ENCODE results near the gene IL1RAPL1.

The IL1RAPL1 gene

DNA sequence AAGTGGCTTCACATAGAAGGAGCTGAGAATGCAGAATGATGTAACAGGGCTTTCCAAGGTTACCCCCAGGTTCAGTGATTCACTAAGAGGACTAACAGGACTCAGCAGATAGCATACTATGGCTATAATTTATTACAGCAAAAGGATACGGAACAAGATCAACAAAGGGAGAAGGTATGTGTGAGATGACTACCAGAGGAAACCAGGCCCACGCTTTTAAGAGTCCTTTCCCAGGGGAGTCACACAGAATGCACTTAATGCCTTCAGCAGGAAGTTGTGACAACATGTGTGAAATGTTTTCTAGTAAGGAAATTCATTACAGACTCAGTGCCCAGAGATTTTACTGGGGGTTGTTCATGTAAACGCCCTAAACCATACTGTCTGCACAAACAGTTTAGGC lies 1254.5 kb downstream of the IL1RAPL1 start:
- no peak for DNase-seq

GRCh38 chrX:29842552-29842951 lies 1255.3 kb downstream of the IL1RAPL1 start:
- DNase-seq: no peak

GRCh38 chrX:29851857-29852605 lies 1264.8 kb downstream of the IL1RAPL1 start:
- DNase-seq: no peak

DNA sequence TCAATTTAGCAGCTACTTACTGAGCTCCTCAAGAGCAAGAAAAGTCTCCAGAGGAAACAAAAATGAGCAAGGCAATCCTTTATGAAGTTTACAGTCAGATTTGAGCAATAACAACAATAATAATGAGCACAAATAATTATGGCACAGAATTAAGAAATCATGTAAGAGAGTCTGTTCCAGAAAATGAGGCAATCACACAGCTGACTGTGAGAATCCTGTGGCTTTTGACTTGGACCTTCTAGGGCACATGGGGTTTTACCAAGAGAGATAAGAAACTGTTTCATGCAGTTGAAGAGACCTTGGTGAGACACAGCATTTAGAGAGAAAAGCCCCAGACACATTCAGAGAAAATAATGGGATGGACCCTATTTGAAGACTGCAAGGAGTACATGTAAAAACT lies 1265.5 kb downstream of the IL1RAPL1 start:
- DNase-seq: no peak

GRCh38 chrX:29858714-29859113 lies 1271.5 kb downstream of the IL1RAPL1 start:
- DNase-seq: no peak

DNA sequence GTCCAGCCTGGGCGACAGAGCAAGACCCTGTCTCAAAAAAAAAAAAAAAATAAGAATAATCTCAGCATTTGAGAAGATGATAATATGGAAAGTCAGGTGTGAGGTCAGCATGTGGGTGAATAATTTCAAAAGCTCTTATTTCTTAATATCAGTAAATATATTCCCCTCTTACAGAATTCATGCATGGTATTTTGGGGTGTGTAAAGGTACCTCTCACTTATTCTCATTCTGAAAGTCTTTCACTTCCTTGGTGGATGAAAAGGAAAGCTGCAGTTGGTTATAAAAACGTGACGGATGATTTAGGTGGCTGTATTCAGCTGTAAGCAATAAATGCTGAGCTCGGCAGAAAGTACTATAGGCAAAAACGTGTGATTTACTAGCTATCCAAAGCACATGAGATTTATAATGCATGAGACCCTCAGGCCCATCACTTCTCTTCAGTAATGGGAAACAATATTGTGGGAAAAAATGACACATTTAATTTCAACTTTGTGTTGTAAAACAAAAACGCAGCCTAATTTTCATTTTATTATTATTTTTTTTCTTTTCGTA lies 1275.0 kb downstream of the IL1RAPL1 start:
- DNase-seq: no peak

GRCh38 chrX:29867971-29868370 lies 1280.7 kb downstream of the IL1RAPL1 start:
- no peak for DNase-seq

DNA sequence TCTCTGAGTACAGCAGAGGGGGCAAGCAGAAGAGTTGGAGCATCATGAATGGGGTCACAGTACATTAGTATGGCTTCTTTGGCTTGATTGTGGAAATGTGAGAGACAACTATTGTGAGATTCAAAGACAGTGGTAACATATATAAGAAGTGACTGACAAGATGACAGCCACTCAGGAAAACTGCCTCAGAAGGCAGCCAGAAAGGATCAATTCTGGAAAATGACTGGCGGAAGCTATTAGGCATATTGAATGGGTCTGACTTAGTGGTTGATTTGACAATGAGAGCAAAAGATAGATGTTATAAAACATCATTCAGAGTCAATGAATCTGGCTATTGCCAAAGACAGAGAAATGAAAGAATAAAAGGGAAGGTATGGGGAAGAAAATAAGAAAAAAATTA lies 1282.6 kb downstream of the IL1RAPL1 start:
- no peak for DNase-seq

DNA sequence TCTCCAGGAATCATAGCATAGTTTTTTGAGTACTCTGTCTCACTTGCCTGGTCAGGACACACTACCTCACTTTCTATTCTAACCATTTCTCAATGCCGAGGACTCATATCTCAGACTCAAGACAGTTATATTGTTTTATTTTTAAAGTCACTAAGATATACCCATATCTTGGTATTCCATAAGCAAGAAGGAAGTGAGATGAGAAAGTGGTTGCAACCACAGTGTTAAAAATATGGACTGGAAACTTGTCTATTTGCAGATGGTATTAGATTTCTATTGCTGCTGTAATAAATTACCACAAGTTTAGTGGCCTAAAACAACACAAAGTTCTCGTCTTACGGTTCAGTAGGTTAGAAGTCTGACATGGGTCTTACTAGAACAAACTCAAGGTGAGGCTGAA lies 1283.4 kb downstream of the IL1RAPL1 start:
- DNase-seq: no peak

DNA sequence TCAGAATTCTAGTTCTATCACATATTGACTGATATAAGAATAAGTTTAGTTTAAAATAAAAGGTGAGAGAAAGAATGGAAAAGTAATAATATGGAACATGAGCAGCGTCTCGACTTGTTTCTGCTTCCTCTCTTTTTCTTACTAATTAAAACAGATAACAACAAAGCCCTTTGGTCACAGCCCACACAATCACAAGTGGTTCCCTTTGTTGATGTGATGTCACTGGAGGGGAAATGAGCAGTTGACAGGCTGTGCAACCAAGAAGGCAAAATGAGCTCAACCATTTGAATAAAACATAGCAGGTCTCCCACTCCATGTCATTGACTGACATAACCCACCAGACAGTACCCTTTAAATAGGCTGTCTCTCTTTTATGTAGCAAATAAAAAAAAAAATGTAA lies 1285.6 kb downstream of the IL1RAPL1 start:
- no peak for DNase-seq

DNA sequence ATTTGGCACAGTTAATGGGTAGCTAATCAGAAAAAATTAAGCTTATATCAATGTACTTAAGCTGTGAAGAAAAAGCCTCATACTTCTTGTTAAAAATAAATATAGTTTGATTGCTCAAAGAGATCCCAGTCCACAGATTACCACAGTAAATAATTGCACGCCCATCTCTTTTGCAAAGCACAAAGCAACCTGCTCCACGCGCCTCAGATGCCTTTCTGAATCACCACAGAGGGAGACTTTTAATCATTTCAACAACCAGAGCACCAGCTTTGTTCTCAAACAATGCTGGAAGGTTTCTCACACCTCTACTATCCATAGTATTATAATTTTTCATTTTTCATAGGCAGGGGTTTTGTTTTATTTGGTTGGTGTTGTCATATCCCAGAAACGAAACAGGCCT lies 1289.5 kb downstream of the IL1RAPL1 start:
- DNase-seq: no peak

DNA sequence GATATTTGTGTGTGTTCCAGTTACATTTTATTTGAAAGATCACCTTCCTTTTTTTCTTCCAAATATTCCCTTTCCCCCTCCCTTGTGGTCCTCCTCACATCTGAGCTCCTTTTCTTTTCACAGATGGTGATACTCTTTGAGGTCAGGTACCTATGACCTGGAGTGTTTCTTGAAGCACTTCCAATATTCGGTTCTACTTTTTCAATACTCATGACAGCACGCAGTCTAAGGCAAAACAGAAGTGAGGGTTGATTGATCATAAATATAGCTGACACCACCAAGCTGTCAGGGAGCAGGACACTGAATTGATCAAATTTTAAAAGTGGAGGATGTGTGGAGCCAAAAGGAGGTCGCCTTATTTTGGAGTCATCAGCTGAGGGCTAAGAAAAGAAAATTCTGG lies 1293.7 kb downstream of the IL1RAPL1 start:
- no peak for DNase-seq

DNA sequence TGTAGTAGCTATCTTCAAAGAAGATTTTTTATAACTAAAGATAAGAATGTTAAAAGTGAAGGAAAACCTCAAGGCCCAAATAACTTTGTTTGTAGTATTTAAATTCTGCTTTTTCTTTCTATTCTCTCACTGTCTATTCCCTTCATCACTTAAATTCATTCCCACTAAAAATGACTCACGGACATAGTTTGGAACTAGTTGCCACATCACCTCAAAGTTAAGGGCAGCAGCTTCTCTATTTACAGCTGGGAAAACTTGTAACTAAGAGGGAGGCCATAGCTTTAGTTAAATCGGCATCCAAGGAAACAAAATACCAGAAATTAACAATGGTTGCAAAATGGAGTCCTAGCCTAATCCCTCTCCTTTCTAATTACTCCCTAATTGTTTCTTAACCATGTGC lies 1302.8 kb downstream of the IL1RAPL1 start:
- no peak for DNase-seq

- DNase-seq: no peak
Measured at GRCh38 chrX:29890646-29891200, 1303.5 kb downstream of the IL1RAPL1 start.

- no peak for DNase-seq
Measured at GRCh38 chrX:29902004-29902403, 1314.8 kb downstream of the IL1RAPL1 start.

GRCh38 chrX:29903360-29903759 lies 1316.1 kb downstream of the IL1RAPL1 start:
- DNase-seq: no peak

- no peak for DNase-seq
Measured at GRCh38 chrX:29911673-29912072, 1324.4 kb downstream of the IL1RAPL1 start.

GRCh38 chrX:29913647-29914046 lies 1326.4 kb downstream of the IL1RAPL1 start:
- no peak for DNase-seq

- no peak for DNase-seq
Measured at GRCh38 chrX:29922607-29923006, 1335.4 kb downstream of the IL1RAPL1 start.

DNA sequence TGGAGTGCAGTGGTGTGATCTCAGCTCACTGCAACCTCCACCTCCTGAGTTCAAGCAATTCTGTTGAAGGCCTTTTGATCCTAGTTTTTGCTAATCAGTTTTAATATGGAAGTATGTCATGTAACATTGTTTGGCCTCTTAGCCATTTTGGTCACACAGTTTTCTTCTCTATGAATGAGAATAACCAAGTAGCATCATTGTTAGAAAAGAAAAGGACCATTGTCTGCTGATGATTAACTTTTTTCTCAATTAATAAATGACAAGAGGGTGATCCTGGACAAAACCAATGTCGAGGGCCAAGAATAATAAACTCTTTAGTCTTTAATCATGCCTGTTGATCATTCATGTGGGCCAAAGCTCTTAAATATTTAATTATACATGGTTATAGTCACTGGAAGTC lies 1338.8 kb downstream of the IL1RAPL1 start:
- no peak for DNase-seq

GRCh38 chrX:29926659-29927058 lies 1339.4 kb downstream of the IL1RAPL1 start:
- DNase-seq: no peak

DNA sequence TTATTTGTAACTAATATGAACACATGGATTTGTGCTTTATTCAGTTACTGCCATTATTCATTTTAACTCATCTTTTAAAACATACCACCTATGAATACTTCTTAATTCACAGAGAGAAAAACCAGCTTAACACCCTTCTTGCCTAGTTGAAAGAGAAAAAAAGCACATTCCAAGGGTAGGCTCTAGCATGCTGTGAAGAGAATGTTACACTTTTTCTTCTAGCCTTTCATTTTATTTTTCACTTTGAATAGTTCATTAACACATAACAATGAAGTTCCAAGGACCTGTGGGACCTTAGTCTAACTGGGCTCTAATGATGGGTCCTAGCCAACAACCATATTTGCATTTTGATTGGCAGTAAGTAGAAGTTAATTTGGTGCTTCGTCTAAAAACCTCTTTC lies 1348.2 kb downstream of the IL1RAPL1 start:
- DNase-seq: no peak

DNA sequence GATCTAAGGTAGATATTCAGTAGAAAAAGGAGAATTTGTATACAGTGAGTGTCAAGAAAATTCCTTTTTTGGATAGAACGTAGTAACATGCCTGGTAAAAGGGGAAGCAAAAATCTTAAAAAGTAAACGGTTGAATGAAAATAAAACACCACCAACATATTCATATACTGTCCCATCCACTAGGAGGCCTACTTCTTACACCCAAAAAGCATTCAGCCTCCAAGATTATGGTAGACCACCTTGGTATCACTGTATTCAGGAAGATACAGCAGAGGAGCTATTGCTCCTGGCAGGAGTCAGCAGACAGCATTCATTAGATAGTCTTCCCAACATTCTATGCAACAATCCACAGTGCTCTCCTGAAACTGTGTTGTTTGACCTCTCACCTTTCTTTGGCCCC lies 1353.5 kb downstream of the IL1RAPL1 start:
- no peak for DNase-seq

DNA sequence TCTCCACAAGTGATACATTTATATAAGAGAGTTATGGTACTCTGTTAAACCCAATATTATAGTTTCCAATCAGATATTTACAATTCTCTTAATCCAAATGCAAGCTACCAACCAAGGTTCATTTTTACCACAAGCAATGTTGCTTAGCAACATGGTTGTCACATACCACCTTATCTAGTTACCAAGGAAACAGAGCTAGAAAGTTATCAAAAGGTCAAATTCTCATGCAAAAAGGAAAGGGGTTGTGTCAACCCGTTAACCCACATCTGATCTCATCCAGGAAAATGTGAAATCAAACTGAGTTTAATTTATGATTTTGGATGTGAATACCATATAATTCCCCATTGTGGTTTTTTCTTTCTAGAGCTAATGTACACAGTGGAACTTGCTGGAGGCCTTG lies 1354.0 kb downstream of the IL1RAPL1 start:
- DNase-seq: no peak

- DNase-seq: no peak
Measured at GRCh38 chrX:29947225-29947624, 1360.0 kb downstream of the IL1RAPL1 start.
